Measurements from ENCODE around the gene CDH24. TPM values are rescaled to one million over a fixed set of nuclear protein-coding genes. Genes with fewer than 3 reads are reported as not detected.

CDH24 gene
- polyA plus RNA-seq, 3 donors = 0.13 to 0.14 TPM; not detected in 1

- Histone ChIP-seq H3K36me3 (replicated peaks in 1 of 2; ENCODE audit: control insufficient read depth in 1 of 2, insufficient read depth in 2 of 2, low read length in 2 of 2) (peaks cover 2 to 5% of the 10 kb centered on the region in 2 donors), H2AFZ (ENCODE audit: insufficient read depth, low read depth, low read length, poor library complexity, severe bottlenecking) (no peak overlapping the region), H3K4me3 (replicated peaks in 1 of 3; ENCODE audit: low read depth in 2 of 3, low read length in 3 of 3) (no peak overlapping the region), H4K20me1 (ENCODE audit: insufficient read depth, low read length) (peaks cover 10% of the 10 kb centered on the region), H3K27me3 (ENCODE audit: control insufficient read depth in 2 of 2, insufficient read depth in 2 of 2, low read length in 2 of 2) (no peaks in the 10 kb centered on the region), H3K9ac (ENCODE audit: insufficient read depth, low read length, poor library complexity, severe bottlenecking) (no peak overlapping the region), H3K27ac (ENCODE audit: low read depth in 1 of 2, low read length in 2 of 2) (no peak overlapping the region), H3K9me3 (replicated peaks in 1 of 2; ENCODE audit: control insufficient read depth in 1 of 2, insufficient read depth in 1 of 2, low read length in 2 of 2) (no peaks in the 10 kb centered on the region), H3K79me2 (ENCODE audit: insufficient read depth, low read length) (peaks cover 6% of the 10 kb centered on the region), H3K4me1 (ENCODE audit: control insufficient read depth in 1 of 2, insufficient read depth in 2 of 2, low read length in 2 of 2) (peaks cover 12 to 17% of the 10 kb centered on the region in 2 donors), H3K4me2 (replicated peaks; ENCODE audit: extremely low read depth, low read length, poor library complexity, severe bottlenecking) (no peak overlapping the region)
- TF ChIP-seq CTCF (IDR thresholded peaks at IDR 0.05) = no peak
- Mint-ChIP-seq H3K4me3 (no peak overlapping the region), H3K27me3 (ENCODE audit: low read depth in 3 of 3) (peaks cover 1 to 4% (median 1%) of the 10 kb centered on the region in 3 donors), H3K9me3 (no peaks in the 10 kb centered on the region), H3K27ac (peak overlapping the region in 1 of 7 donors; percentile 8), H3K36me3 (peaks cover 5 to 6% of the 10 kb centered on the region in 2 donors), H3K4me1 (peaks cover 30% of the 10 kb centered on the region)
- DNase-seq = no peak
- WGBS (ENCODE audit: insufficient coverage) = 90% methylated on average over 2 of the region's 6 CpGs
- intact Hi-C loops (cut with micrococcal nuclease) = no loop called here
Observed at GRCh38 chr14:23104070-23104590, 46.8 kb upstream of the CDH24 start.

GRCh38 chr14:23103581-23103980, 46.3 kb upstream of the CDH24 start:
- Histone ChIP-seq H2AFZ (ENCODE audit: insufficient read depth, low read depth, low read length, poor library complexity, severe bottlenecking) (no peak overlapping the region), H3K36me3 (replicated peaks in 1 of 2; ENCODE audit: control insufficient read depth in 1 of 2, insufficient read depth in 2 of 2, low read length in 2 of 2) (peaks cover 7 to 10% of the 10 kb centered on the region in 2 donors), H3K9me3 (replicated peaks in 1 of 2; ENCODE audit: control insufficient read depth in 1 of 2, insufficient read depth in 1 of 2, low read length in 2 of 2) (no peaks in the 10 kb centered on the region), H3K4me1 (ENCODE audit: control insufficient read depth in 1 of 2, insufficient read depth in 2 of 2, low read length in 2 of 2) (peaks cover 12 to 17% of the 10 kb centered on the region in 2 donors), H3K79me2 (ENCODE audit: insufficient read depth, low read length) (peaks cover 12% of the 10 kb centered on the region), H4K20me1 (ENCODE audit: insufficient read depth, low read length) (peaks cover 10% of the 10 kb centered on the region), H3K9ac (ENCODE audit: insufficient read depth, low read length, poor library complexity, severe bottlenecking) (no peak overlapping the region), H3K4me3 (replicated peaks in 1 of 3; ENCODE audit: low read depth in 2 of 3, low read length in 3 of 3) (no peak overlapping the region), H3K4me2 (replicated peaks; ENCODE audit: extremely low read depth, low read length, poor library complexity, severe bottlenecking) (no peak overlapping the region), H3K27ac (ENCODE audit: low read depth in 1 of 2, low read length in 2 of 2) (no peak overlapping the region), H3K27me3 (ENCODE audit: control insufficient read depth in 2 of 2, insufficient read depth in 2 of 2, low read length in 2 of 2) (no peaks in the 10 kb centered on the region)
- Mint-ChIP-seq H3K9me3 (no peaks in the 10 kb centered on the region), H3K4me3 (no peak overlapping the region), H3K4me1 (peaks cover 31% of the 10 kb centered on the region), H3K27me3 (ENCODE audit: low read depth in 3 of 3) (peaks cover 1 to 4% (median 1%) of the 10 kb centered on the region in 3 donors), H3K36me3 (peaks cover 11% of the 10 kb centered on the region in 2 donors), H3K27ac (no peak overlapping the region)
- intact Hi-C loops (cut with micrococcal nuclease) = no loop called here
- DNase-seq = no peak
- WGBS (ENCODE audit: insufficient coverage) = 89% methylated on average over 4 of the region's 4 CpGs
- no peak for TF ChIP-seq CTCF (IDR thresholded peaks at IDR 0.05)

Measured in CD14-positive monocyte (primary cell).